Right atrium auricular region (tissue), 2 donors: Measurements from ENCODE around the gene CCDC177. TPM values are rescaled to one million over a fixed set of nuclear protein-coding genes. Genes with fewer than 3 reads are reported as not detected.
"Not testable (repeated sequence)": the region's sequence is repeated elsewhere in the genome, so short reads cannot be mapped to it uniquely, and the experiment has no call there.

Experiments
- DNase-seq: peaks from one replicate; pipeline ENCODE4 v3.0.0-alpha.2; 2019; ENCODE audit warnings: low spot score
- H3K27ac ChIP-seq, 2 donors: fragments of 200-600 bp; sonication (generic); 1 replicate in 1 of 2; 2 replicates in 1 of 2; pipeline ENCODE4 v1.5.1; 2016 to 2019
- H3K27me3 ChIP-seq, 2 donors: fragments of 200-600 bp; sonication (generic); one replicate each; pipeline versions ENCODE4 v1.5.1 to v1.6.0; 2017 to 2019
- H3K36me3 ChIP-seq: fragments of 200-600 bp; sonication (generic); one replicate; pipeline ENCODE4 v1.5.1; 2016
- H3K4me1 ChIP-seq, 2 donors: fragments of 200-600 bp; sonication (generic); one replicate each; pipeline versions ENCODE4 v1.5.1 to v1.6.0; 2017 to 2019
- H3K4me3 ChIP-seq, 2 donors: fragments of 200-600 bp; sonication (generic); 1 replicate in 1 of 2; 2 replicates in 1 of 2; pipeline ENCODE4 v1.5.1; 2017 to 2019; ENCODE audit warnings: mild to moderate bottlenecking in 1 of 2, moderate library complexity in 1 of 2
- H3K9me3 ChIP-seq, 2 donors: fragments of 200-600 bp; sonication (generic); one replicate each; pipeline ENCODE4 v1.5.1; 2019
- CTCF ChIP-seq, 2 donors: fragments of 200-600 bp; sonication (generic); IDR thresholded peaks; one replicate each; pipeline ENCODE4 v1.5.1; 2019; ENCODE audit warnings: antibody characterized with exemption in 2 of 2
- total RNA-seq, 2 donors: library from RNA; depleted of rRNA; stranded (reverse); fragments of >200 nt; gene quantifications; one replicate each; pipeline ENCODE4 v1.1.0, GENCODE V29; 2016

CCDC177 gene
- total RNA-seq, 2 donors from 2014 or later, result not detected

GRCh38 chr14:69610020-69610873 lies 35.6 kb upstream of the CCDC177 start:
- H3K9me3 ChIP-seq, result no peaks in the 10 kb centered on the region
- no peak for TF ChIP-seq CTCF (IDR thresholded peaks at IDR 0.05)
- peak overlapping the region; percentile 83 to 98 for H3K27ac ChIP-seq
- no peaks in the 10 kb centered on the region for H3K27me3 ChIP-seq
- peaks cover 0 to 41% of the 10 kb centered on the region in 2 donors for H3K4me1 ChIP-seq
- DNase-seq, result no peak
- H3K4me3 ChIP-seq, result peak overlapping the region; percentile 47 to 82
- no peaks in the 10 kb centered on the region for H3K36me3 ChIP-seq

- H3K36me3 ChIP-seq, result no peaks in the 10 kb centered on the region
- H3K27ac ChIP-seq, result no peak overlapping the region
- H3K9me3 ChIP-seq, result no peaks in the 10 kb centered on the region
- TF ChIP-seq CTCF (IDR thresholded peaks at IDR 0.05), result no peak
- no peak for DNase-seq
- H3K27me3 ChIP-seq, result no peaks in the 10 kb centered on the region
- peaks cover 0 to 11% of the 10 kb centered on the region in 2 donors for H3K4me1 ChIP-seq
- H3K4me3 ChIP-seq, result no peak overlapping the region
Observed at GRCh38 chr14:69606258-69607184, 31.9 kb upstream of the CCDC177 start.

GRCh38 chr14:69605738-69606137 lies 31.1 kb upstream of the CCDC177 start:
- H3K4me3 ChIP-seq, result no peak overlapping the region
- no peaks in the 10 kb centered on the region for H3K36me3 ChIP-seq
- H3K4me1 ChIP-seq, result peaks cover 0 to 8% of the 10 kb centered on the region in 2 donors
- H3K27ac ChIP-seq, result no peak overlapping the region
- no peak for TF ChIP-seq CTCF (IDR thresholded peaks at IDR 0.05)
- H3K27me3 ChIP-seq, result no peaks in the 10 kb centered on the region
- H3K9me3 ChIP-seq, result no peaks in the 10 kb centered on the region
- no peak for DNase-seq

GRCh38 chr14:69600304-69600891 lies 25.7 kb upstream of the CCDC177 start:
- no peak for DNase-seq
- no peak overlapping the region for H3K27ac ChIP-seq
- no peak overlapping the region for H3K4me3 ChIP-seq
- no peaks in the 10 kb centered on the region for H3K9me3 ChIP-seq
- TF ChIP-seq CTCF (IDR thresholded peaks at IDR 0.05), result no peak
- no peaks in the 10 kb centered on the region for H3K4me1 ChIP-seq
- H3K36me3 ChIP-seq, result no peaks in the 10 kb centered on the region
- H3K27me3 ChIP-seq, result no peaks in the 10 kb centered on the region

GRCh38 chr14:69599431-69599830 lies 24.8 kb upstream of the CCDC177 start:
- not testable (repeated sequence) for H3K36me3 ChIP-seq, H3K27me3 ChIP-seq, H3K4me1 ChIP-seq, DNase-seq, H3K27ac ChIP-seq, H3K4me3 ChIP-seq, H3K9me3 ChIP-seq

- H3K9me3 ChIP-seq, result no peaks in the 10 kb centered on the region
Observed at GRCh38 chr14:69595336-69595735, 20.7 kb upstream of the CCDC177 start.

More at GRCh38 chr14:69595336-69595735, 20.7 kb upstream of the CCDC177 start:
- no peak overlapping the region for H3K4me3 ChIP-seq
- TF ChIP-seq CTCF (IDR thresholded peaks at IDR 0.05), result no peak
- H3K36me3 ChIP-seq, result no peaks in the 10 kb centered on the region
- H3K27ac ChIP-seq, result no peak overlapping the region
- H3K4me1 ChIP-seq, result peaks cover 0 to 11% of the 10 kb centered on the region in 2 donors
- H3K27me3 ChIP-seq, result no peaks in the 10 kb centered on the region
- DNase-seq, result no peak
